ENCODE measurements around the gene GNAL. TPM values are rescaled to one million over a fixed set of nuclear protein-coding genes. Genes with fewer than 3 reads are reported as not detected.

Gene GNAL
- total RNA-seq, 1 experiment from 2014 or later, result 0.44 TPM

- no peak overlapping the region for H3K27ac ChIP-seq (ENCODE audit: low read length)
- ChIA-PET POLR2A (no interaction called here), CTCF (no interaction called here)
- no peak for TF ChIP-seq REST (IDR thresholded peaks at IDR 0.05; ENCODE audit: insufficient read depth in 1 of 2, low read depth in 2 of 2, low read length in 1 of 2)
- no peak for TF ChIP-seq CTCF (IDR thresholded peaks at IDR 0.05)
- no peak for TF ChIP-seq TCF7L2 (IDR thresholded peaks at IDR 0.05; ENCODE audit: low read depth, low read length)
- TF ChIP-seq SIN3A (IDR thresholded peaks at IDR 0.05; ENCODE audit: borderline replicate concordance, insufficient read depth, low read depth, low read length), result no peak
- no peak for TF ChIP-seq POLR2AphosphoS5 (IDR thresholded peaks at IDR 0.05; ENCODE audit: low read depth, low read length)
- in situ Hi-C loops (cut with HindIII; ENCODE audit: low pct_unique_long_range_greater_than_20kb, low sequenced_read_pairs), result no loop called here
- no peaks in the 10 kb centered on the region for H3K4me1 ChIP-seq (ENCODE audit: control insufficient read depth, insufficient read depth, low read length)
- peaks cover 6% of the 10 kb centered on the region for H3K27me3 ChIP-seq (ENCODE audit: control insufficient read depth, insufficient read depth, low read length)
- no peaks in the 10 kb centered on the region for H3K36me3 ChIP-seq (ENCODE audit: control insufficient read depth, insufficient read depth, low read length)
- H3K4me3 ChIP-seq (ENCODE audit: low read depth in 2 of 2, low read length in 2 of 2), result no peak overlapping the region
- DNase-seq (ENCODE audit: low read depth, low spot score), result no peak
- no peaks in the 10 kb centered on the region for H3K9me3 ChIP-seq (ENCODE audit: control insufficient read depth, insufficient read depth, low read depth, low read length)
- intact Hi-C loops (cut with micrococcal nuclease; ENCODE audit: unreplicated experiment), result no loop called here
- ATAC-seq, result no peak
- BruUV-seq (replicated peaks), result no TSS peak
Measured at GRCh38 chr18:11664286-11664685, 24.8 kb upstream of the GNAL start.

GRCh38 chr18:11665146-11665545 is 23.9 kb upstream of the GNAL start:
- Histone ChIP-seq H3K9me3 (ENCODE audit: control insufficient read depth, insufficient read depth, low read depth, low read length) (no peaks in the 10 kb centered on the region), H3K27me3 (ENCODE audit: control insufficient read depth, insufficient read depth, low read length) (peaks cover 6% of the 10 kb centered on the region), H3K4me1 (ENCODE audit: control insufficient read depth, insufficient read depth, low read length) (no peaks in the 10 kb centered on the region), H3K27ac (ENCODE audit: low read length) (no peak overlapping the region), H3K36me3 (ENCODE audit: control insufficient read depth, insufficient read depth, low read length) (no peaks in the 10 kb centered on the region), H3K4me3 (ENCODE audit: low read depth in 2 of 2, low read length in 2 of 2) (no peak overlapping the region)
- DNase-seq (ENCODE audit: low read depth, low spot score), result no peak
- ChIA-PET POLR2A (no interaction called here), CTCF (no interaction called here)
- intact Hi-C loops (cut with micrococcal nuclease; ENCODE audit: unreplicated experiment) (no loop called here), in situ Hi-C loops (cut with HindIII; ENCODE audit: low pct_unique_long_range_greater_than_20kb, low sequenced_read_pairs) (no loop called here)
- no peak for ATAC-seq
- TF ChIP-seq POLR2AphosphoS5 (IDR thresholded peaks at IDR 0.05; ENCODE audit: low read depth, low read length) (no peak), CTCF (IDR thresholded peaks at IDR 0.05) (no peak), TCF7L2 (IDR thresholded peaks at IDR 0.05; ENCODE audit: low read depth, low read length) (no peak)
- no TSS peak for BruUV-seq (replicated peaks)

Measured in Panc1 (cell line).